Fibroblast of upper back skin (primary cell): Measurements from ENCODE around the gene SDK2.

ENCODE experiments used
- DNase-seq: peaks from one replicate; pipeline ENCODE4 v3.0.0-alpha.2; 2013

SDK2 gene

GRCh38 chr17:73551144-73551543 is 93.1 kb downstream of the SDK2 start:
- DNase-seq = no peak

GRCh38 chr17:73550556-73550955 is 93.7 kb downstream of the SDK2 start:
- DNase-seq = peak; percentile 18

GRCh38 chr17:73549841-73550430 is 94.3 kb downstream of the SDK2 start:
- no peak for DNase-seq

GRCh38 chr17:73548620-73549311 is 95.5 kb downstream of the SDK2 start:
- DNase-seq = no peak

GRCh38 chr17:73547790-73548189 is 96.5 kb downstream of the SDK2 start:
- no peak for DNase-seq

GRCh38 chr17:73546770-73547536 is 97.3 kb downstream of the SDK2 start:
- DNase-seq = peak; percentile 11

GRCh38 chr17:73546114-73546513 is 98.1 kb downstream of the SDK2 start:
- DNase-seq = no peak

- DNase-seq = no peak
Measured at GRCh38 chr17:73545109-73546032, 98.9 kb downstream of the SDK2 start.

- DNase-seq = no peak
Measured at GRCh38 chr17:73544333-73544732, 99.9 kb downstream of the SDK2 start.

GRCh38 chr17:73542323-73542722 is 101.9 kb downstream of the SDK2 start:
- no peak for DNase-seq

GRCh38 chr17:73541561-73541981 is 102.7 kb downstream of the SDK2 start:
- no peak for DNase-seq

GRCh38 chr17:73541111-73541510 is 103.1 kb downstream of the SDK2 start:
- DNase-seq = no peak

GRCh38 chr17:73539166-73539565 is 105.1 kb downstream of the SDK2 start:
- no peak for DNase-seq

- no peak for DNase-seq
Measured at GRCh38 chr17:73538445-73538844, 105.8 kb downstream of the SDK2 start.

GRCh38 chr17:73536700-73537605 is 107.3 kb downstream of the SDK2 start:
- no peak for DNase-seq

- DNase-seq = no peak
Measured at GRCh38 chr17:73535746-73536145, 108.5 kb downstream of the SDK2 start.

- no peak for DNase-seq
Measured at GRCh38 chr17:73534209-73534909, 109.9 kb downstream of the SDK2 start.

- no peak for DNase-seq
Measured at GRCh38 chr17:73533781-73534180, 110.5 kb downstream of the SDK2 start.

GRCh38 chr17:73533127-73533526 is 111.1 kb downstream of the SDK2 start:
- no peak for DNase-seq

GRCh38 chr17:73532421-73532901 is 111.8 kb downstream of the SDK2 start:
- no peak for DNase-seq

GRCh38 chr17:73531158-73531557 is 113.1 kb downstream of the SDK2 start:
- DNase-seq = no peak
